ENCODE measurements around the gene C1orf232. TPM values are rescaled to one million over a fixed set of nuclear protein-coding genes. Genes with fewer than 3 reads are reported as not detected.

C1orf232 gene
- total and polyA plus RNA-seq, 2 donors (not counting 3 experiments of a cell fraction or from before 2014, with no cell fraction given), result not detected

DNA sequence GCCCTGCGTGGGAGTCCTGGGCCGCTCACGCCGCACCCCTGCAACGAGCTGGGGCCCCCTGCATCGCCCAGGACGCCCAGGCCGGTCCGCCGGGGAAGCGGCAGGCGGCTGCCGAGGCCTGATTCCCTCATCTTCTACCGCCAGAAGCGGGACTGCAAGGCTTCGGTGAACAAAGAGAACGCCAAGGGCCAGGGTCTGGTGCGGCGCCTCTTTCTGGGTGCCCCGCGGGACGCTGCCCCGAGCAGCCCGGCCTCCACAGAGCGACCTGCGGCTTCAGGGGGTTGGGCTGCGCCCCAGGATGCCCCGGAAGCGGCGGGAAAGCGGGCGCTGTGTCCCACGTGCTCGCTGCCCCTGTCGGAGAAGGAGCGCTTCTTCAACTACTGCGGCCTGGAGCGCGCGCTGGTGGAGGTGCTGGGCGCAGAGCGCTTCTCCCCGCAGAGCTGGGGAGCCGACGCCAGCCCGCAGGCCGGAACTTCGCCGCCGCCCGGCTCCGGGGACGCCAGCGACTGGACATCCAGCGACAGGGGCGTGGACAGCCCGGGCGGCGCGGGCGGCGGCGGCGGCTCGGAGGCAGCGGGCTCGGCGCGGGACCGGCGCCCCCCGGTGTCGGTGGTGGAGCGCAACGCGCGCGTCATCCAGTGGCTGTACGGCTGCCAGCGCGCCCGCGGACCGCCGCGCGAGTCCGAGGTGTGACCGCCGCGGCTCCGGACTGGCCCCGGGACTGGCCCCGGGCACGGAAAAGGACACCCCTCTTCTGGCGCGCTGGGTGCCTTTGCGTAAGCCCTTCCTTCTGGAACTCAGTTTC lies 7.1 kb downstream of the C1orf232 start:
- H2AFZ ChIP-seq (ENCODE audit: low read depth, low read length), result peak overlapping the region; percentile 25
- no TSS peak for BruUV-seq (replicated peaks)
- H3K36me3 ChIP-seq (ENCODE audit: control insufficient read depth in 2 of 2, extremely low read depth in 1 of 2, insufficient read depth in 2 of 2, low read length in 2 of 2), result peaks cover 0 to 4% of the 10 kb centered on the region in 2 experiments
- peak; percentile 46 for DNase-seq (ENCODE audit: low read depth, low spot score)
- intact Hi-C loops (cut with micrococcal nuclease) (loop anchor here (2.0 kb wide), 1 partner anchor 57 kb away; no protein-coding TSS in a partner anchor), dilution Hi-C loops (cut with MboI; ENCODE audit: extremely low pct_ligation_motif_present, low sequenced_read_pairs) (no loop called here)
- H3K9me3 ChIP-seq (replicated peaks; ENCODE audit: control insufficient read depth, insufficient read depth, low read length), result no peaks in the 10 kb centered on the region
- peak overlapping the region; percentile 8 for H3K9ac ChIP-seq (replicated peaks; ENCODE audit: extremely low read depth, insufficient read depth, low read length)
- no peaks in the 10 kb centered on the region for H3K79me2 ChIP-seq (ENCODE audit: control insufficient read depth, insufficient read depth, low read length)
- TF ChIP-seq EZH2 (IDR thresholded peaks at IDR 0.05; ENCODE audit: borderline replicate concordance, low read depth, low read length, severe bottlenecking), result no peak
- peak in 1 of 2 donors; percentile 10 for TF ChIP-seq CTCF (IDR thresholded peaks at IDR 0.05; ENCODE audit: extremely low read depth in 1 of 2, insufficient read depth in 1 of 2, low read depth in 1 of 2, low read length in 2 of 2)
- no peaks in the 10 kb centered on the region for H3K9me1 ChIP-seq (replicated peaks; ENCODE audit: control insufficient read depth, extremely low read depth, insufficient read depth, low read length)
- H3K4me2 ChIP-seq (ENCODE audit: insufficient read depth, low read length), result peak overlapping the region; percentile 63
- POLR2A ChIA-PET, result no interaction called here
- CTCF ChIA-PET, result interaction anchor here (1.0 to 3.7 kb wide), 6 partner anchors 8 to 125 kb away, joined by 4 to 12 read pairs (median 6); partner anchors contain the start of gene ZNF593
- no peaks in the 10 kb centered on the region for H3K27me3 ChIP-seq (ENCODE audit: control insufficient read depth in 2 of 2, insufficient read depth in 2 of 2, low read length in 2 of 2)
- H3K4me3 ChIP-seq (replicated peaks in 1 of 3; ENCODE audit: insufficient read depth in 1 of 3, low read depth in 1 of 3, low read length in 3 of 3), result peak overlapping the region in 2 of 3 experiments; percentile 20 to 29
- H3K27ac ChIP-seq (ENCODE audit: insufficient read depth, low read depth, low read length), result no peak overlapping the region
- H4K20me1 ChIP-seq (replicated peaks; ENCODE audit: control insufficient read depth, extremely low read depth, insufficient read depth, low read length), result no peaks in the 10 kb centered on the region
- H3K4me1 ChIP-seq (ENCODE audit: control insufficient read depth, extremely low read depth, insufficient read depth, low read length), result peaks cover 34% of the 10 kb centered on the region
- no peak for FAIRE-seq
